K562 (cell line): ENCODE measurements around the gene PRPSAP1. TPM values are rescaled to one million over a fixed set of nuclear protein-coding genes. Genes with fewer than 3 reads are reported as not detected.

Experiments
- CTBP1 ChIP-seq: fragments of 450-650 bp; IDR thresholded peaks from 2 replicates; pipeline ENCODE4 v1.6.1; 2016; ENCODE audit warnings: borderline replicate concordance
- EWSR1 ChIP-seq: fragments of 450-650 bp; IDR thresholded peaks from 2 replicates; pipeline ENCODE4 v1.6.1; 2018; ENCODE audit warnings: borderline replicate concordance, mild to moderate bottlenecking, low read depth, moderate library complexity; ENCODE audit not compliant: partially characterized antibody
- MXI1 ChIP-seq: IDR thresholded peaks from 2 replicates; pipeline ENCODE4 v1.6.1; 2011; ENCODE audit warnings: low read depth, mild to moderate bottlenecking, improper control_type of control experiment, low read length
- MYNN ChIP-seq, 2 experiments: sonication (generic); formaldehyde crosslinking in 1 of 2; IDR thresholded peaks; 2 replicates each; pipeline versions ENCODE4 v1.5.0 to v1.6.1; 2016 to 2020; ENCODE audit warnings: antibody characterized with exemption in 1 of 2, missing genetic modification reagents in 1 of 2
- NCOA2 ChIP-seq, 2 experiments: fragments of 450-650 bp; IDR thresholded peaks; 2 replicates each; pipeline ENCODE4 v1.6.1; 2018; ENCODE audit warnings: mild to moderate bottlenecking in 2 of 2, moderate library complexity in 1 of 2; ENCODE audit not compliant: partially characterized antibody in 2 of 2
- RAD21 ChIP-seq, 2 experiments: fragments of 250-450 bp in 1 of 2; fragments of 450-650 bp in 1 of 2; sonication (Bioruptor Pico) in 1 of 2; formaldehyde crosslinking in 1 of 2; IDR thresholded peaks in 1 of 2; conservative IDR thresholded peaks in 1 of 2; 2 replicates each; pipeline versions ENCODE4 v1.4.0 to v1.8.0; 2020 to 2022; ENCODE audit warnings: mild to moderate bottlenecking in 2 of 2, moderate library complexity in 1 of 2
- SRSF7 ChIP-seq: fragments of 200-400 bp; formaldehyde crosslinking; optimal IDR thresholded peaks from 2 replicates; pipeline ENCODE3; 2017; ENCODE audit warnings: mild to moderate bottlenecking, low read depth, low read length
- ZBED1 ChIP-seq: IDR thresholded peaks from 2 replicates; pipeline ENCODE4 v1.6.1; 2014
- ZKSCAN8 ChIP-seq: fragments of 200-800 bp; sonication (Bioruptor generic); IDR thresholded peaks from 2 replicates; pipeline ENCODE4 v1.6.1; 2016; ENCODE audit warnings: missing genetic modification characterization, missing compliant biosample characterization
- ZNF583 ChIP-seq: fragments of 250-450 bp; sonication (Bioruptor Pico); IDR thresholded peaks from 2 replicates; pipeline ENCODE4 v1.4.0; 2020
- polyA plus RNA-seq, 8 experiments: library from polyadenylated mRNA; depleted of rRNA in 4 of 8; stranded (reverse) in 5 of 8; unstranded in 3 of 8; fragments of >200 nt; fragmentation: Nextera tagmentation in 2 of 8; fragmentation: Illumina TruSeq in 1 of 8; extraction: Ambion mirVana in 2 of 8; extraction: Trizol in 1 of 8; gene quantifications; 2 replicates each; pipeline versions ENCODE4 v1.2.1 to v1.2.3, GENCODE V29; 2011 to 2014; ENCODE audit warnings: inconsistent platforms in 1 of 8, missing spikeins in 1 of 8
- total RNA-seq, 7 experiments: library from RNA; depleted of rRNA in 6 of 7; stranded (reverse); fragments of >200 nt in 6 of 7; fragmentation: Illumina TruSeq in 2 of 7; extraction: Trizol in 2 of 7; gene quantifications; 2 replicates each; pipeline versions ENCODE4 v1.2.1 to v1.2.3, GENCODE V29; 2011 to 2021; ENCODE audit warnings: low replicate concordance in 1 of 7
- TF ChIP-seq, protein P1 (sequence below): sonication (generic); formaldehyde crosslinking; IDR thresholded peaks from 2 replicates; pipeline ENCODE4 v1.8.0; 2022; ENCODE audit warnings: mild to moderate bottlenecking, missing genetic modification reagents
- TF ChIP-seq, protein P2 (sequence below): fragments of 450-650 bp; IDR thresholded peaks from 2 replicates; pipeline ENCODE4 v1.6.1; 2016

Gene PRPSAP1
- total and polyA plus RNA-seq, 9 of the 15 experiments (the other 6 are each of a cell fraction or from before 2014, with no cell fraction given) = 21.9 to 77.1 (median 40.8) TPM

DNA sequence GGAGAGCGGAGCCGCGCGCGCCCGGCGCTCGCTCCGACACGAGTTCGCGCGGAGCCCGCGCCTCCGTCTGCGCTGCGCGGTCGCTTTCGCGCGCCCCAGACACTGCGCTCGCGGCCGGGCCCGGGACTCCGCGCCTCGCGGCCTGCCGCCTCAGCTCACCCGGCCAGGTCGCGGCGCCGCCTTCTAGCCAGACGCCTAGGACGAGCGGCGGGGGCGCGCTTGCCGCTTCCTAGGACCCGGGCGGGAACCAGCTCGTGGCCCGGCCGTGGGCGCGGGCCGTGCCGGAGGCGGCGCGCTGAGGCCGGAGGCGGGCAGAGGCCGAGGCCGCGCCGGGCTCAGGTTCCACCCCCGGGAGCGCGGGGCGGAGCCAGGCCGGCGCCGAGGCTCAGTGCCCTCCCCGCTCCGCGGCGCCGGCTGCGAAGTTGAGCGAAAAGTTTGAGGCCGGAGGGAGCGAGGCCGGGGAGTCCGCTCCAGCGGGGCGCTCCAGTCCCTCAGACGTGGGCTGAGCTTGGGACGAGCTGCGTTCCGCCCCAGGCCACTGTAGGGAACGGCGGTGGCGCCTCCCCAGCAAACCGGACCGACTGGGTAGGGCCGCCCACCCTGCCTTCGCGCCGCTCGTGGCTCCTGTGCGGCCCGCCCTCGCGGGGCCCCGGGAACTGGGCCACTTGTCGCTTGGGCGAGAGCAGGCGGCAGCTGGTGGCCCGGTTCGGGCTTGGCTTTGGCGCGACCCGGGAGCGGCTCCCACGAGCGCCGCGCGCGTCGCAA lies 30.7 kb upstream of the PRPSAP1 start, which contains the start of gene SPHK1 (continued):
- TF ChIP-seq NCOA2 (IDR thresholded peaks at IDR 0.05; ENCODE audit: partially characterized antibody in 2 of 2) = no peak
- TF ChIP-seq CTBP1 = peak; percentile 94
- no peak for TF ChIP-seq MXI1
- TF ChIP-seq ZBED1 = no peak
- TF ChIP-seq, protein P1, sequence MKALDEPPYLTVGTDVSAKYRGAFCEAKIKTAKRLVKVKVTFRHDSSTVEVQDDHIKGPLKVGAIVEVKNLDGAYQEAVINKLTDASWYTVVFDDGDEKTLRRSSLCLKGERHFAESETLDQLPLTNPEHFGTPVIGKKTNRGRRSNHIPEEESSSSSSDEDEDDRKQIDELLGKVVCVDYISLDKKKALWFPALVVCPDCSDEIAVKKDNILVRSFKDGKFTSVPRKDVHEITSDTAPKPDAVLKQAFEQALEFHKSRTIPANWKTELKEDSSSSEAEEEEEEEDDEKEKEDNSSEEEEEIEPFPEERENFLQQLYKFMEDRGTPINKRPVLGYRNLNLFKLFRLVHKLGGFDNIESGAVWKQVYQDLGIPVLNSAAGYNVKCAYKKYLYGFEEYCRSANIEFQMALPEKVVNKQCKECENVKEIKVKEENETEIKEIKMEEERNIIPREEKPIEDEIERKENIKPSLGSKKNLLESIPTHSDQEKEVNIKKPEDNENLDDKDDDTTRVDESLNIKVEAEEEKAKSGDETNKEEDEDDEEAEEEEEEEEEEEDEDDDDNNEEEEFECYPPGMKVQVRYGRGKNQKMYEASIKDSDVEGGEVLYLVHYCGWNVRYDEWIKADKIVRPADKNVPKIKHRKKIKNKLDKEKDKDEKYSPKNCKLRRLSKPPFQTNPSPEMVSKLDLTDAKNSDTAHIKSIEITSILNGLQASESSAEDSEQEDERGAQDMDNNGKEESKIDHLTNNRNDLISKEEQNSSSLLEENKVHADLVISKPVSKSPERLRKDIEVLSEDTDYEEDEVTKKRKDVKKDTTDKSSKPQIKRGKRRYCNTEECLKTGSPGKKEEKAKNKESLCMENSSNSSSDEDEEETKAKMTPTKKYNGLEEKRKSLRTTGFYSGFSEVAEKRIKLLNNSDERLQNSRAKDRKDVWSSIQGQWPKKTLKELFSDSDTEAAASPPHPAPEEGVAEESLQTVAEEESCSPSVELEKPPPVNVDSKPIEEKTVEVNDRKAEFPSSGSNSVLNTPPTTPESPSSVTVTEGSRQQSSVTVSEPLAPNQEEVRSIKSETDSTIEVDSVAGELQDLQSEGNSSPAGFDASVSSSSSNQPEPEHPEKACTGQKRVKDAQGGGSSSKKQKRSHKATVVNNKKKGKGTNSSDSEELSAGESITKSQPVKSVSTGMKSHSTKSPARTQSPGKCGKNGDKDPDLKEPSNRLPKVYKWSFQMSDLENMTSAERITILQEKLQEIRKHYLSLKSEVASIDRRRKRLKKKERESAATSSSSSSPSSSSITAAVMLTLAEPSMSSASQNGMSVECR (CRISPR knock-in tag) = 0 out of 2 replicates have a peak, but pooled peaks have one; percentile 57
- TF ChIP-seq, protein P2, sequence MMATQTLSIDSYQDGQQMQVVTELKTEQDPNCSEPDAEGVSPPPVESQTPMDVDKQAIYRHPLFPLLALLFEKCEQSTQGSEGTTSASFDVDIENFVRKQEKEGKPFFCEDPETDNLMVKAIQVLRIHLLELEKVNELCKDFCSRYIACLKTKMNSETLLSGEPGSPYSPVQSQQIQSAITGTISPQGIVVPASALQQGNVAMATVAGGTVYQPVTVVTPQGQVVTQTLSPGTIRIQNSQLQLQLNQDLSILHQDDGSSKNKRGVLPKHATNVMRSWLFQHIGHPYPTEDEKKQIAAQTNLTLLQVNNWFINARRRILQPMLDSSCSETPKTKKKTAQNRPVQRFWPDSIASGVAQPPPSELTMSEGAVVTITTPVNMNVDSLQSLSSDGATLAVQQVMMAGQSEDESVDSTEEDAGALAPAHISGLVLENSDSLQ = no peak
- no peak for TF ChIP-seq SRSF7
- TF ChIP-seq ZNF583 = peak; percentile 58; the same call in 1 of the 2 replicates
- TF ChIP-seq MYNN (IDR thresholded peaks at IDR 0.05) = no peak
- no peak for TF ChIP-seq MYNN (CRISPR knock-in tag; IDR thresholded peaks at IDR 0.05)
- no peak for TF ChIP-seq RAD21 (CRISPR knock-in tag; conservative IDR thresholded peaks at IDR 0.05 in 1 of 2, IDR thresholded peaks at IDR 0.05 in 1 of 2)
- TF ChIP-seq ZKSCAN8 (CRISPR knock-in tag) = no peak
- no peak for TF ChIP-seq EWSR1
- TF ChIP-seq, all 486 proteins: peak for 75
